Peyer's patch (tissue), 4 donors: ENCODE data around the gene ORAI2. TPM values are rescaled to one million over a fixed set of nuclear protein-coding genes. Genes with fewer than 3 reads are reported as not detected.

Experiments used
- DNase-seq, 3 donors: peaks; one replicate each; pipeline ENCODE4 v3.0.0-alpha.2; 2017 to 2019
- H3K27ac ChIP-seq, 4 donors: fragments of 200-600 bp; sonication (generic); one replicate each; pipeline ENCODE4 v1.5.1; 2016 to 2019
- H3K27me3 ChIP-seq, 2 donors: fragments of 200-600 bp; sonication (generic); one replicate each; pipeline ENCODE4 v1.5.1; 2019
- H3K36me3 ChIP-seq, 3 donors: fragments of 200-600 bp; sonication (generic); one replicate each; pipeline ENCODE4 v1.5.1; 2016 to 2019
- H3K4me1 ChIP-seq, 4 donors: fragments of 200-600 bp; sonication (generic); one replicate each; pipeline ENCODE4 v1.5.1; 2016 to 2019
- H3K4me3 ChIP-seq, 4 donors: fragments of 200-600 bp; sonication (generic); 1 replicate in 3 of 4; 2 replicates in 1 of 4; pipeline ENCODE4 v1.5.1; 2016 to 2019; ENCODE audit warnings: mild to moderate bottlenecking in 1 of 4
- H3K9me3 ChIP-seq, 4 donors: fragments of 200-600 bp; sonication (generic); one replicate each; pipeline ENCODE4 v1.5.1; 2016 to 2019; ENCODE audit warnings: mild to moderate bottlenecking in 1 of 4
- POLR2A ChIP-seq, 2 donors: fragments of 450-650 bp; IDR thresholded peaks; one replicate each; pipeline ENCODE4 v1.5.1; 2017; ENCODE audit warnings: antibody characterized with exemption in 2 of 2, mild to moderate bottlenecking in 2 of 2, moderate library complexity in 2 of 2
- total RNA-seq, 4 donors: library from RNA; depleted of rRNA; stranded (reverse); fragments of >200 nt; gene quantifications; one replicate each; pipeline ENCODE4 v1.1.0, GENCODE V29; 2016
- TF ChIP-seq, protein P1 (sequence below), 6 experiments: fragments of 450-650 bp in 4 of 6; fragments of 200-600 bp in 2 of 6; sonication (generic) in 1 of 6; IDR thresholded peaks; one replicate each; pipeline ENCODE4 v1.5.1; 2017 to 2019; ENCODE audit warnings: antibody characterized with exemption in 6 of 6, mild to moderate bottlenecking in 3 of 6, moderate library complexity in 1 of 6

The ORAI2 gene
- total RNA-seq, 4 donors from 2014 or later, result 2.1 to 39.6 (median 4.2) TPM

DNA sequence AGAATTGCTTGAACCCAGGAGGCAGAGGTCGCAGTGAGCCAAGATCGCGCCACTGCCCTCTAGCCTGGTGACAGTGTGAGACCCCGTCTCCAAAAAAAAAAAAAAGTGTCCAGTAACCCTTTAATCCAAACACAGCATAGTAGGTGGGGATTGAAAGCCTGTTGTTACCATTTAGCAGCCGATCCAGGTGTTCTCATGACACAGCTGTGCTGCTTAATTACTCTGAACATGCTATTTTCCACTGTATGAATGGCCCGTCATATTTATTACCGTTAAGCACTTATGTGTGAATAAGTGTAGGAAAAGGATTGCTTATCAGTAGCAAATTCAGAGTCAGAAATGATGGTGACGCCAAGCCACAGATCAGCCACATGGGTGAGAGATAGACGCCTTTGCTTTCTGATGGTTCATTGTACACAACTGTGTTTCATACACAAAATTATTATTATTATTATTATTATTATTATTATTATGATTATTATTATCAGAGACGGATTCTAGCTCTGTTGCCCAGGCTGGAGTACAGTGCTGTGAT lies 11.6 kb upstream of the ORAI2 start:
- Histone ChIP-seq H3K27ac (peak overlapping the region in 2 of 4 donors; percentile 24 to 71), H3K9me3 (no peaks in the 10 kb centered on the region)

GRCh38 chr7:102424129-102424551 lies 9.2 kb upstream of the ORAI2 start:
- TF ChIP-seq, protein P1, sequence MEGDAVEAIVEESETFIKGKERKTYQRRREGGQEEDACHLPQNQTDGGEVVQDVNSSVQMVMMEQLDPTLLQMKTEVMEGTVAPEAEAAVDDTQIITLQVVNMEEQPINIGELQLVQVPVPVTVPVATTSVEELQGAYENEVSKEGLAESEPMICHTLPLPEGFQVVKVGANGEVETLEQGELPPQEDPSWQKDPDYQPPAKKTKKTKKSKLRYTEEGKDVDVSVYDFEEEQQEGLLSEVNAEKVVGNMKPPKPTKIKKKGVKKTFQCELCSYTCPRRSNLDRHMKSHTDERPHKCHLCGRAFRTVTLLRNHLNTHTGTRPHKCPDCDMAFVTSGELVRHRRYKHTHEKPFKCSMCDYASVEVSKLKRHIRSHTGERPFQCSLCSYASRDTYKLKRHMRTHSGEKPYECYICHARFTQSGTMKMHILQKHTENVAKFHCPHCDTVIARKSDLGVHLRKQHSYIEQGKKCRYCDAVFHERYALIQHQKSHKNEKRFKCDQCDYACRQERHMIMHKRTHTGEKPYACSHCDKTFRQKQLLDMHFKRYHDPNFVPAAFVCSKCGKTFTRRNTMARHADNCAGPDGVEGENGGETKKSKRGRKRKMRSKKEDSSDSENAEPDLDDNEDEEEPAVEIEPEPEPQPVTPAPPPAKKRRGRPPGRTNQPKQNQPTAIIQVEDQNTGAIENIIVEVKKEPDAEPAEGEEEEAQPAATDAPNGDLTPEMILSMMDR (IDR thresholded peaks at IDR 0.05), result no peak
- TF ChIP-seq POLR2A (IDR thresholded peaks at IDR 0.05), result no peak
- Histone ChIP-seq H3K36me3 (peaks cover 0 to 31% (median 0%) of the 10 kb centered on the region in 3 donors), H3K9me3 (no peaks in the 10 kb centered on the region), H3K27me3 (no peaks in the 10 kb centered on the region), H3K4me1 (peaks cover 0 to 49% (median 20%) of the 10 kb centered on the region in 4 donors), H3K27ac (peak overlapping the region in 3 of 4 donors; percentile 89 to 98 (median 96)), H3K4me3 (no peak overlapping the region)
- no peak for DNase-seq

More for the DNA sequence above, 11.6 kb upstream of the ORAI2 start:
- Histone ChIP-seq H3K36me3 (peaks cover 0 to 43% (median 0%) of the 10 kb centered on the region in 3 donors), H3K27me3 (no peaks in the 10 kb centered on the region), H3K4me1 (peaks cover 0 to 42% (median 11%) of the 10 kb centered on the region in 4 donors), H3K4me3 (no peak overlapping the region)
- DNase-seq, result no peak
- no peak for TF ChIP-seq POLR2A (IDR thresholded peaks at IDR 0.05)
- TF ChIP-seq, protein P1 (IDR thresholded peaks at IDR 0.05), result no peak

- no peaks in the 10 kb centered on the region for H3K27me3 ChIP-seq
- H3K36me3 ChIP-seq, result peaks cover 0 to 27% (median 0%) of the 10 kb centered on the region in 3 donors
- TF ChIP-seq, protein P1 (IDR thresholded peaks at IDR 0.05), result no peak
- no peak for TF ChIP-seq POLR2A (IDR thresholded peaks at IDR 0.05)
- H3K4me3 ChIP-seq, result peak overlapping the region in 1 of 4 donors; percentile 29
- H3K4me1 ChIP-seq, result peaks cover 0 to 49% (median 20%) of the 10 kb centered on the region in 4 donors
- no peaks in the 10 kb centered on the region for H3K9me3 ChIP-seq
- H3K27ac ChIP-seq, result peak overlapping the region; percentile 79 to 98 (median 92)
- peak in 2 of 3 donors; percentile 64 to 71 for DNase-seq
Observed at GRCh38 chr7:102424787-102425218, 8.6 kb upstream of the ORAI2 start.

- Histone ChIP-seq H3K4me1 (peaks cover 0 to 43% (median 20%) of the 10 kb centered on the region in 4 donors), H3K36me3 (peaks cover 0 to 27% (median 0%) of the 10 kb centered on the region in 3 donors), H3K27ac (peak overlapping the region; percentile 79 to 98 (median 92)), H3K27me3 (no peaks in the 10 kb centered on the region), H3K4me3 (peak overlapping the region in 3 of 4 donors; percentile 17 to 29 (median 23)), H3K9me3 (no peaks in the 10 kb centered on the region)
- TF ChIP-seq, protein P1 (IDR thresholded peaks at IDR 0.05), result no peak
- TF ChIP-seq POLR2A (IDR thresholded peaks at IDR 0.05), result peak; percentile 20 to 27
- peak; percentile 57 to 94 (median 94) for DNase-seq
Observed at GRCh38 chr7:102425639-102426267, 7.6 kb upstream of the ORAI2 start.

DNA sequence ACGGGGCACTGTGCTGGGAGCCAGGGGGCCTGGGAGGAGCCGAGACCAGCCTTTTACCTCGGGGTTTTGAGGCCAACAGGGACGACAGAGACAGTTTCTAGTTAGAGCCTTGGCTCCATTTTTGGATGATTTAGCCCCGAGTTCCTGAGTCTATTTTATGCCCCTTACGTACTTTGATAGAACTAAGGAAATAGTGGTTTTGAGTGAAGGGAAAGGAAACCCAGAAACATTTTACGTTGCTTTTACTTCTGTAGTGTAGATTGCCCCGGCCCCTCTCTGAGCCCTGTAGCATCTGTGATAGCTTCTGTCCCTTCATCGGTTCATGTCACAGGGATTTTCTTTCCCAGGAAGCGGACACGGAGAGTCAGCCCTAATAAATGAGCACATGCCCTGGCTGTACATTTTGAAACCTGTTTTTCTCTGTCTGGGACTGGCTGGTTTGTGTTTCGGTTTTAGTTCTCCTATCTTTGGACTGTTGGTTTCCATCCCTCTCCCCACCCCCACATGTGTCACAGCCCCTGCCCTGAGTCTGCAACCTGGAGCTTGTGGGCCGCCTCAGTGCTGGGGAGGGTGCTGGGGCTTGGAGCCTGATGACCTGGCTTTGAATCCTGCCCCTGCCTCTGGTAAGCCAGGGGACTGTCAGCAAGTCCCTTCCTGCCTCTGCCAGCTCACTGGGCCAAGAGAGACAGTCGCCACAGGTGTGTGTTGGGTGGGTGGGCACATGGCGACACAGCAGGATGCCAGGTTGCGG lies 6.9 kb upstream of the ORAI2 start:
- peak overlapping the region; percentile 5 to 29 (median 22) for H3K4me3 ChIP-seq
- no peaks in the 10 kb centered on the region for H3K9me3 ChIP-seq
- DNase-seq, result peak in 2 of 3 donors; percentile 87
- TF ChIP-seq POLR2A (IDR thresholded peaks at IDR 0.05), result no peak
- TF ChIP-seq, protein P1 (IDR thresholded peaks at IDR 0.05), result no peak
- peaks cover 0 to 49% (median 27%) of the 10 kb centered on the region in 4 donors for H3K4me1 ChIP-seq
- peak overlapping the region; percentile 79 to 98 (median 92) for H3K27ac ChIP-seq
- no peaks in the 10 kb centered on the region for H3K27me3 ChIP-seq
- H3K36me3 ChIP-seq, result peaks cover 0 to 23% (median 0%) of the 10 kb centered on the region in 3 donors
